HepG2 (cell line): ENCODE results near the gene ZNF865. TPM values are rescaled to one million over a fixed set of nuclear protein-coding genes. Genes with fewer than 3 reads are reported as not detected.
A peak's percentile ranks its signal among the peaks of the same experiment; 100 is the strongest.

Experiments
- CBX5 ChIP-seq: sonication (generic); formaldehyde crosslinking; IDR thresholded peaks from 2 replicates; pipeline ENCODE4 v1.4.0; 2020; ENCODE audit warnings: missing genetic modification reagents, borderline replicate concordance
- CENPT ChIP-seq: sonication (generic); formaldehyde crosslinking; IDR thresholded peaks from 2 replicates; pipeline ENCODE4 v1.8.0; 2022; ENCODE audit warnings: low read depth, mild to moderate bottlenecking, moderate library complexity, missing genetic modification reagents
- DNMT3B ChIP-seq: conservative IDR thresholded peaks from 2 replicates; pipeline ENCODE4 v1.6.1; 2016; ENCODE audit warnings: missing biosample characterization, control low read depth
- ETS1 ChIP-seq: sonication (generic); formaldehyde crosslinking; IDR thresholded peaks from 2 replicates; pipeline ENCODE4 v1.4.0; 2020; ENCODE audit warnings: missing genetic modification reagents
- FOXO1 ChIP-seq: sonication (generic); formaldehyde crosslinking; IDR thresholded peaks from 2 replicates; pipeline ENCODE4 v1.4.0; 2020; ENCODE audit warnings: missing genetic modification reagents
- FOXP1 ChIP-seq, 2 experiments: fragments of 450-650 bp in 1 of 2; IDR thresholded peaks; 2 replicates each; pipeline ENCODE4 v1.6.1; 2017 to 2018; ENCODE audit warnings: antibody characterized with exemption in 1 of 2
- GMEB1 ChIP-seq: sonication (generic); formaldehyde crosslinking; IDR thresholded peaks from 2 replicates; pipeline ENCODE4 v1.5.1; 2020; ENCODE audit warnings: missing genetic modification reagents, mild to moderate bottlenecking, borderline replicate concordance
- HIVEP1 ChIP-seq: sonication (generic); formaldehyde crosslinking; IDR thresholded peaks from 2 replicates; pipeline ENCODE4 v1.4.0; 2020; ENCODE audit warnings: mild to moderate bottlenecking, missing genetic modification reagents
- HNRNPL ChIP-seq: fragments of 200-400 bp; formaldehyde crosslinking; IDR thresholded peaks from 2 replicates; pipeline ENCODE4 v1.6.1; 2017; ENCODE audit warnings: mild to moderate bottlenecking, low read depth, low read length
- NFKB2 ChIP-seq: sonication (generic); formaldehyde crosslinking; IDR thresholded peaks from 2 replicates; pipeline ENCODE4 v1.4.0; 2020; ENCODE audit warnings: missing genetic modification reagents, borderline replicate concordance
- NFYC ChIP-seq: IDR thresholded peaks from 2 replicates; pipeline ENCODE4 v1.6.1; 2016; ENCODE audit warnings: missing genetic modification reagents, missing compliant biosample characterization
- PRDM4 ChIP-seq: sonication (generic); formaldehyde crosslinking; IDR thresholded peaks from 2 replicates; pipeline ENCODE4 v1.9.0; 2021; ENCODE audit warnings: missing genetic modification reagents, borderline replicate concordance
- RAD51 ChIP-seq: fragments of 450-650 bp; IDR thresholded peaks from 2 replicates; pipeline ENCODE4 v1.6.1; 2016; ENCODE audit warnings: borderline replicate concordance
- SOX5 ChIP-seq: IDR thresholded peaks from 2 replicates; pipeline ENCODE4 v1.6.1; 2016; ENCODE audit warnings: borderline replicate concordance
- SP4 ChIP-seq: sonication (generic); formaldehyde crosslinking; IDR thresholded peaks from 2 replicates; pipeline ENCODE4 v1.8.1; 2023; ENCODE audit warnings: mild to moderate bottlenecking, missing genetic modification reagents
- TARDBP ChIP-seq: sonication (generic); formaldehyde crosslinking; IDR thresholded peaks from 2 replicates; pipeline ENCODE4 v1.8.0; 2022; ENCODE audit warnings: mild to moderate bottlenecking, missing genetic modification reagents
- TBL1XR1 ChIP-seq: fragments of 150-350 bp; IDR thresholded peaks from 2 replicates; pipeline ENCODE4 v1.6.1; 2014; ENCODE audit warnings: borderline replicate concordance, low read length; ENCODE audit not compliant: partially characterized antibody
- ZGPAT ChIP-seq: IDR thresholded peaks from 2 replicates; pipeline ENCODE4 v1.6.1; 2016; ENCODE audit warnings: mild to moderate bottlenecking
- ZNF256 ChIP-seq: sonication (generic); formaldehyde crosslinking; conservative IDR thresholded peaks from 2 replicates; pipeline ENCODE4 v1.4.0; 2020; ENCODE audit warnings: missing genetic modification reagents
- ZNF274 ChIP-seq: sonication (generic); formaldehyde crosslinking; IDR thresholded peaks from 2 replicates; pipeline ENCODE4 v1.5.1; 2020; ENCODE audit warnings: mild to moderate bottlenecking, missing genetic modification reagents
- ZNF501 ChIP-seq: sonication (generic); formaldehyde crosslinking; IDR thresholded peaks from 2 replicates; pipeline ENCODE4 v1.5.1; 2020; ENCODE audit warnings: mild to moderate bottlenecking, moderate library complexity, missing genetic modification reagents
- ZNF710 ChIP-seq: sonication (generic); formaldehyde crosslinking; IDR thresholded peaks from 2 replicates; pipeline ENCODE4 v1.5.0; 2020; ENCODE audit warnings: mild to moderate bottlenecking, missing genetic modification reagents, borderline replicate concordance
- ZSCAN25 ChIP-seq: sonication (generic); formaldehyde crosslinking; IDR thresholded peaks from 2 replicates; pipeline ENCODE4 v1.8.0; 2022; ENCODE audit warnings: mild to moderate bottlenecking, missing genetic modification reagents
- polyA plus RNA-seq, 8 experiments: library from polyadenylated mRNA; depleted of rRNA in 3 of 8; stranded (reverse) in 7 of 8; unstranded in 1 of 8; fragments of >200 nt; fragmentation: Illumina TruSeq in 4 of 8; extraction: Trizol in 4 of 8; gene quantifications; 2 replicates each; pipeline versions ENCODE4 v1.2.1 to v1.2.3, GENCODE V29; 2011 to 2016; ENCODE audit warnings: low read depth in 4 of 8, missing spikeins in 1 of 8, mixed read lengths in 1 of 8; ENCODE audit not compliant: insufficient read depth in 1 of 8
- total RNA-seq, 5 experiments: library from RNA; depleted of rRNA; stranded (reverse); fragments of >200 nt; fragmentation: Illumina TruSeq; extraction: Trizol; gene quantifications; 2 replicates each; pipeline ENCODE4 v1.2.3, GENCODE V29; 2016; ENCODE audit warnings: low read depth in 1 of 5

ZNF865 gene
- total and polyA plus RNA-seq, 2 of the 13 experiments (the other 11 are each of a cell fraction or from before 2014, with no cell fraction given) = 0.93 to 1.0 TPM

- TF ChIP-seq GMEB1 (CRISPR knock-in tag) = peak; percentile 87
- no peak for TF ChIP-seq ZNF256 (CRISPR knock-in tag)
- no peak for TF ChIP-seq NFKB2 (CRISPR knock-in tag)
- peak; percentile 59; the same call in 1 of the 2 replicates for TF ChIP-seq ZNF710 (CRISPR knock-in tag)
- peak; percentile 76; the same call in 1 of the 2 replicates for TF ChIP-seq SP4 (CRISPR knock-in tag)
- peak; percentile 25; the same call in 1 of the 2 replicates for TF ChIP-seq NFYC (CRISPR knock-in tag)
- TF ChIP-seq ZNF501 (CRISPR knock-in tag) = peak; percentile 89
- TF ChIP-seq FOXO1 (CRISPR knock-in tag) = no peak
- 0 out of 2 replicates have a peak, but pooled peaks have one; percentile 47 for TF ChIP-seq HNRNPL
- 0 out of 2 replicates have a peak, but pooled peaks have one; percentile 34 for TF ChIP-seq TARDBP (CRISPR knock-in tag)
- TF ChIP-seq RAD51 = no peak
- TF ChIP-seq FOXP1 (IDR thresholded peaks at IDR 0.05) = no peak
- no peak; the same call in 1 of the 2 replicates for TF ChIP-seq FOXP1 (CRISPR knock-in tag; IDR thresholded peaks at IDR 0.05)
- no peak for TF ChIP-seq TBL1XR1
- no peak for TF ChIP-seq ZNF274 (CRISPR knock-in tag)
- TF ChIP-seq PRDM4 (CRISPR knock-in tag) = no peak
- no peak for TF ChIP-seq CENPT (CRISPR knock-in tag)
- TF ChIP-seq DNMT3B (CRISPR knock-in tag) = no peak
- TF ChIP-seq CBX5 (CRISPR knock-in tag) = no peak
- TF ChIP-seq SOX5 (CRISPR knock-in tag) = no peak
- TF ChIP-seq ETS1 = no peak
- peak; percentile 29; the same call in 1 of the 2 replicates for TF ChIP-seq HIVEP1 (CRISPR knock-in tag)
- no peak; the same call in 1 of the 2 replicates for TF ChIP-seq ZSCAN25 (CRISPR knock-in tag)
- peak; percentile 84 for TF ChIP-seq ZGPAT (CRISPR knock-in tag)
These were observed 6.0 kb upstream of the ZNF865 start, which contains the start of gene FIZ1 (continued) for GRCh38 chr19:55599468-55599841.
